B cell (primary cell): ENCODE data around the gene SPSB1. TPM values are rescaled to one million over a fixed set of nuclear protein-coding genes. Genes with fewer than 3 reads are reported as not detected.

Source experiments
- ATAC-seq: fragments of 200-7000 bp; cut with Tn5 transposase; one replicate; pipeline ENCODE4 v1.10.0; 2021; ENCODE audit warnings: low read depth, mild to moderate bottlenecking, moderate number of reproducible peaks, moderate library complexity
- CTCF ChIA-PET: fragments of 350-600 bp; sonication (Branson Sonifier 250); formaldehyde crosslinking; loops from one replicate; lab custom pipeline; 2021; ENCODE audit warnings: antibody characterized with exemption, inconsistent platforms; lab: Charles Lee
- POLR2A ChIA-PET: fragments of 350-600 bp; sonication (Branson Sonifier 250); formaldehyde crosslinking; loops from one replicate; lab custom pipeline; 2021; ENCODE audit warnings: antibody characterized with exemption; lab: Charles Lee
- DNase-seq: peaks from one replicate; pipeline ENCODE4 v3.0.0; 2013
- H2AFZ ChIP-seq: 2 replicates; pipeline ENCODE4 v1.6.1; 2012; ENCODE audit warnings: mild to moderate bottlenecking, low read depth, low read length; ENCODE audit not compliant: insufficient read depth, poor library complexity, severe bottlenecking
- H3K27ac ChIP-seq, 2 donors: 1 replicate in 1 of 2; 2 replicates in 1 of 2; pipeline ENCODE4 v1.5.1; 2012 to 2013; ENCODE audit warnings: low read length in 2 of 2, mild to moderate bottlenecking in 2 of 2, moderate library complexity in 1 of 2
- H3K27me3 ChIP-seq, 4 experiments: fragments of 200-600 bp in 1 of 4; sonication (generic) in 1 of 4; replicated peaks in 1 of 4; 1 replicate in 2 of 4; 2 replicates in 2 of 4; pipeline versions ENCODE4 v1.6.1 to v1.7.0; 2013 to 2016; ENCODE audit warnings: low read length in 3 of 4, mild to moderate bottlenecking in 2 of 4, mixed read lengths in 1 of 4, moderate library complexity in 1 of 4; ENCODE audit not compliant: insufficient read depth in 4 of 4, control insufficient read depth in 3 of 4; ENCODE audit errors: control extremely low read depth in 1 of 4
- H3K36me3 ChIP-seq, 2 experiments: replicated peaks in 1 of 2; 1 replicate in 1 of 2; 2 replicates in 1 of 2; pipeline versions ENCODE4 v1.6.1 to v1.7.1; 2013; ENCODE audit warnings: low read length in 1 of 2; ENCODE audit not compliant: insufficient read depth in 2 of 2, control insufficient read depth in 1 of 2; ENCODE audit errors: control extremely low read depth in 1 of 2, extremely low read depth in 1 of 2
- H3K4me1 ChIP-seq, 2 donors: fragments of 200-600 bp in 1 of 2; sonication (generic) in 1 of 2; 1 replicate in 1 of 2; 2 replicates in 1 of 2; pipeline versions ENCODE4 v1.5.1 to v1.6.1; 2013 to 2017; ENCODE audit warnings: low read length in 2 of 2; ENCODE audit not compliant: control insufficient read depth in 2 of 2, insufficient read depth in 2 of 2
- H3K4me2 ChIP-seq: replicated peaks from 2 replicates; pipeline ENCODE3; 2012; ENCODE audit warnings: mild to moderate bottlenecking, low read depth, low read length; ENCODE audit not compliant: poor library complexity, severe bottlenecking
- H3K4me3 ChIP-seq, 5 experiments: fragments of 200-600 bp in 1 of 5; sonication (generic) in 1 of 5; 1 replicate in 3 of 5; 2 replicates in 2 of 5; pipeline versions ENCODE4 v1.5.1 to v1.7.0; 2011 to 2016; ENCODE audit warnings: low read length in 4 of 5, mild to moderate bottlenecking in 4 of 5, low read depth in 2 of 5, control low read depth in 1 of 5, moderate library complexity in 1 of 5; ENCODE audit not compliant: insufficient read depth in 1 of 5; ENCODE audit errors: control extremely low read depth in 1 of 5, extremely low read depth in 1 of 5
- H3K79me2 ChIP-seq: fragments of 200-600 bp; sonication (generic); one replicate; pipeline ENCODE4 v1.6.0; 2016; ENCODE audit warnings: low read length; ENCODE audit not compliant: control insufficient read depth, insufficient read depth
- H3K9ac ChIP-seq: fragments of 200-600 bp; sonication (generic); 2 replicates; pipeline ENCODE4 v1.6.1; 2017; ENCODE audit warnings: mild to moderate bottlenecking, low read length, moderate library complexity
- H3K9me3 ChIP-seq, 3 donors: one replicate each; pipeline versions ENCODE4 v1.6.1 to v1.7.1; 2013; ENCODE audit warnings: low read length in 2 of 3; ENCODE audit not compliant: control insufficient read depth in 2 of 3, insufficient read depth in 1 of 3; ENCODE audit errors: control extremely low read depth in 1 of 3
- H4K20me1 ChIP-seq: 2 replicates; pipeline ENCODE4 v1.6.0; 2012; ENCODE audit warnings: mild to moderate bottlenecking, low read length; ENCODE audit not compliant: insufficient read depth, control insufficient read depth, poor library complexity, severe bottlenecking
- H3K27ac Mint-ChIP-seq: one replicate; pipeline ENCODE4 v1.8.0; 2021; ENCODE audit warnings: mixed read lengths
- H3K27me3 Mint-ChIP-seq: one replicate; pipeline ENCODE4 v1.8.0; 2021; ENCODE audit warnings: mixed read lengths
- H3K4me1 Mint-ChIP-seq: one replicate; pipeline ENCODE4 v1.8.0; 2021; ENCODE audit warnings: mixed read lengths
- H3K4me3 Mint-ChIP-seq: one replicate; pipeline ENCODE4 v1.8.0; 2021; ENCODE audit warnings: mixed read lengths
- H3K9me3 Mint-ChIP-seq: one replicate; pipeline ENCODE4 v1.8.0; 2022; ENCODE audit warnings: mixed read lengths; ENCODE audit not compliant: insufficient read depth
- CTCF ChIP-seq: fragments of 200-600 bp; IDR thresholded peaks from one replicate; pipeline ENCODE4 v1.8.0; 2022; ENCODE audit warnings: antibody characterized with exemption, mild to moderate bottlenecking
- EZH2 ChIP-seq: IDR thresholded peaks from 2 replicates; pipeline ENCODE4 v1.6.1; 2012; ENCODE audit warnings: borderline replicate concordance, low read depth, mild to moderate bottlenecking, moderate library complexity, low read length; ENCODE audit not compliant: insufficient read depth, poor library complexity, severe bottlenecking
- WGBS: methylation state at CpG from one replicate; pipeline ENCODE4 v1.1.5; 2013; ENCODE audit warnings: missing lambda C conversion rate; ENCODE audit not compliant: insufficient coverage; 5-methylcytosine and 5-hydroxymethylcytosine counted together
- intact Hi-C: fragments of 100-400 bp; cut with micrococcal nuclease; formaldehyde crosslinking; loops from one replicate; pipeline ENCODE4 v1.10.0; 2022
- polyA plus RNA-seq: library from polyadenylated mRNA; depleted of rRNA; stranded (reverse); fragments of >200 nt; gene quantifications from 2 replicates; pipeline ENCODE4 v1.2.3, GENCODE V29; 2012
- total RNA-seq, 2 donors: library from RNA; stranded (reverse); fragments of 120-200 nt in 1 of 2; gene quantifications; 1 replicate in 1 of 2; 2 replicates in 1 of 2; pipeline versions ENCODE4 v1.2.3 to v1.2.4, GENCODE V29; 2013 to 2022

SPSB1 gene
- total and polyA plus RNA-seq, 2 donors (not counting 1 experiment from before 2014, with no cell fraction given), result 1.7 to 9.4 TPM

GRCh38 chr1:9413877-9414213 is 121.2 kb downstream of the SPSB1 start:
- Mint-ChIP-seq H3K27ac (peak overlapping the region; percentile 85), H3K27me3 (no peaks in the 10 kb centered on the region), H3K4me1 (peaks cover 51% of the 10 kb centered on the region), H3K9me3 (no peaks in the 10 kb centered on the region), H3K4me3 (peak overlapping the region; percentile 49)
- ATAC-seq (no peak), DNase-seq (no peak)
- peaks cover 37 to 65% of the 10 kb centered on the region in 2 donors for H3K4me1 ChIP-seq
- intact Hi-C loops, result loop anchor here (1.0 to 5.0 kb wide), 3 partner anchors 12 to 213 kb away; partner anchors contain the start of gene SPSB1
- no peaks in the 10 kb centered on the region for H4K20me1 ChIP-seq
- no peaks in the 10 kb centered on the region for H3K27me3 ChIP-seq
- POLR2A ChIA-PET, result interaction anchor here (1.1 to 3.6 kb wide), 2 partner anchors 12 to 14 kb away, joined by 5 to 66 read pairs; no protein-coding TSS in a partner anchor
- H3K9me3 ChIP-seq, result no peaks in the 10 kb centered on the region
- CTCF ChIA-PET, result interaction anchor here (0.6 to 2.6 kb wide), 7 partner anchors 8 to 1625 kb away, joined by 3 to 22 read pairs (median 4); no protein-coding TSS in a partner anchor
- peak overlapping the region; percentile 69 for H3K4me2 ChIP-seq
- WGBS, result 36% methylated on average over 2 of the region's 4 CpGs
- peak overlapping the region; percentile 74 for H2AFZ ChIP-seq
- H3K79me2 ChIP-seq, result no peaks in the 10 kb centered on the region
- peak overlapping the region; percentile 36 for H3K9ac ChIP-seq
- TF ChIP-seq CTCF (no peak), EZH2 (no peak)
- no peaks in the 10 kb centered on the region for H3K36me3 ChIP-seq
- peak overlapping the region in 1 of 2 donors; percentile 67 for H3K27ac ChIP-seq
- H3K4me3 ChIP-seq, result peak overlapping the region in 1 of 5 experiments; percentile 12

- Mint-ChIP-seq H3K4me1 (peaks cover 66% of the 10 kb centered on the region), H3K9me3 (no peaks in the 10 kb centered on the region), H3K27me3 (no peaks in the 10 kb centered on the region), H3K4me3 (peak overlapping the region; percentile 71), H3K27ac (peak overlapping the region; percentile 38)
- Histone ChIP-seq H3K36me3 (no peaks in the 10 kb centered on the region), H3K4me1 (peaks cover 50 to 84% of the 10 kb centered on the region in 2 donors), H3K4me2 (no peak overlapping the region), H3K4me3 (no peak overlapping the region), H3K27ac (no peak overlapping the region), H2AFZ (no peak overlapping the region), H3K9me3 (peaks cover 0 to 3% (median 0%) of the 10 kb centered on the region in 3 donors), H4K20me1 (no peaks in the 10 kb centered on the region), H3K27me3 (no peaks in the 10 kb centered on the region), H3K79me2 (no peaks in the 10 kb centered on the region), H3K9ac (no peak overlapping the region)
- ATAC-seq, result no peak
- 75% methylated on average over 7 of the region's 9 CpGs for WGBS
- intact Hi-C loops, result no loop called here
- ChIA-PET CTCF (interaction anchor here (1.2 to 1.4 kb wide), 2 partner anchors 9 to 10 kb away, joined by 3 to 9 read pairs; no protein-coding TSS in a partner anchor), POLR2A (no interaction called here)
- TF ChIP-seq EZH2 (no peak), CTCF (no peak)
- no peak for DNase-seq
Measured at GRCh38 chr1:9416506-9416905, 123.8 kb downstream of the SPSB1 start.
